Stimulated activated naive CD4-positive, alpha-beta T cell treated with Interleukin-2 at 50 U/mL for 16 hours (primary cell): ENCODE data around the gene CBX3.
"Not testable (repeated sequence)": the region's sequence is repeated elsewhere in the genome, so short reads cannot be mapped to it uniquely, and the experiment has no call there.

Experiments used
- DNase-seq: peaks from one replicate; lab custom pipeline; 2025; lab: John Stamatoyannopoulos, UW

CBX3 gene

GRCh38 chr7:26202019-26202990 lies 760 bp downstream of the CBX3 start:
- DNase-seq = peak; percentile 52

- no peak for DNase-seq
Measured at GRCh38 chr7:26203016-26203415, 1.5 kb downstream of the CBX3 start.

GRCh38 chr7:26208040-26208439 lies 6.5 kb downstream of the CBX3 start:
- DNase-seq = no peak

GRCh38 chr7:26212921-26213718 lies 11.6 kb downstream of the CBX3 start:
- DNase-seq = no peak

- no peak for DNase-seq
Measured at GRCh38 chr7:26213807-26214515, 12.4 kb downstream of the CBX3 start.

- DNase-seq = no peak
Measured at GRCh38 chr7:26216049-26216448, 14.5 kb downstream of the CBX3 start.

GRCh38 chr7:26224359-26224758 lies 22.8 kb downstream of the CBX3 start:
- DNase-seq = no peak

- DNase-seq = no peak
Measured at GRCh38 chr7:26227987-26228386, 26.4 kb downstream of the CBX3 start.

- DNase-seq = no peak
Measured at GRCh38 chr7:26233902-26234511, 32.5 kb downstream of the CBX3 start.

- DNase-seq = no peak
Measured at GRCh38 chr7:26237035-26237807, 35.7 kb downstream of the CBX3 start.

GRCh38 chr7:26238032-26238431 lies 36.5 kb downstream of the CBX3 start:
- DNase-seq = no peak

GRCh38 chr7:26245150-26245549 lies 43.6 kb downstream of the CBX3 start:
- DNase-seq = no peak

GRCh38 chr7:26250239-26250638 lies 48.7 kb downstream of the CBX3 start:
- no peak for DNase-seq

GRCh38 chr7:26261866-26262265 lies 60.3 kb downstream of the CBX3 start:
- DNase-seq = not testable (repeated sequence)
